ENCODE results near the gene KCNJ16.
"Not testable (repeated sequence)": the region's sequence is repeated elsewhere in the genome, so short reads cannot be mapped to it uniquely, and the experiment has no call there.

Gene KCNJ16

GRCh38 chr17:70074956-70075355 is at the start of gene KCNJ16:
Gene KCNJ16, plus strand, starts transcription at chr17:70075225. Its CDS starts 56,863 bp downstream, at chr17:70132088.
- DNase-seq: no peak

GRCh38 chr17:70028397-70028796 is 46.6 kb upstream of the KCNJ16 start:
- no peak for DNase-seq

- DNase-seq: no peak
Observed at GRCh38 chr17:70028978-70029767, 45.9 kb upstream of the KCNJ16 start.

GRCh38 chr17:70030371-70030770 is 44.7 kb upstream of the KCNJ16 start:
- no peak for DNase-seq

- no peak for DNase-seq
Observed at GRCh38 chr17:70031341-70031740, 43.7 kb upstream of the KCNJ16 start.

GRCh38 chr17:70033165-70033564 is 41.9 kb upstream of the KCNJ16 start:
- no peak for DNase-seq

GRCh38 chr17:70034158-70034557 is 40.9 kb upstream of the KCNJ16 start:
- no peak for DNase-seq

- no peak for DNase-seq
Observed at GRCh38 chr17:70037498-70037897, 37.5 kb upstream of the KCNJ16 start.

- DNase-seq: no peak
Observed at GRCh38 chr17:70040336-70040735, 34.7 kb upstream of the KCNJ16 start.

GRCh38 chr17:70041061-70041460 is 34.0 kb upstream of the KCNJ16 start:
- no peak for DNase-seq

- no peak for DNase-seq
Observed at GRCh38 chr17:70041540-70041939, 33.5 kb upstream of the KCNJ16 start.

GRCh38 chr17:70045780-70046179 is 29.2 kb upstream of the KCNJ16 start:
- DNase-seq: not testable (repeated sequence)

- no peak for DNase-seq
Observed at GRCh38 chr17:70047619-70048419, 27.2 kb upstream of the KCNJ16 start.

GRCh38 chr17:70049801-70050591 is 25.0 kb upstream of the KCNJ16 start:
- no peak for DNase-seq

GRCh38 chr17:70050931-70051330 is 24.1 kb upstream of the KCNJ16 start:
- DNase-seq: no peak

GRCh38 chr17:70053241-70054234 is 21.5 kb upstream of the KCNJ16 start:
- DNase-seq: no peak

GRCh38 chr17:70055000-70055399 is 20.0 kb upstream of the KCNJ16 start:
- DNase-seq: no peak

GRCh38 chr17:70059071-70059470 is 16.0 kb upstream of the KCNJ16 start:
- no peak for DNase-seq

GRCh38 chr17:70059649-70060048 is 15.4 kb upstream of the KCNJ16 start:
- DNase-seq: no peak

- no peak for DNase-seq
Observed at GRCh38 chr17:70060415-70060814, 14.6 kb upstream of the KCNJ16 start.

GRCh38 chr17:70067134-70067533 is 7.9 kb upstream of the KCNJ16 start:
- no peak for DNase-seq
